T-helper 9 cell (primary cell): ENCODE data around the gene LRRN3.

Experiments used
- DNase-seq: peaks from one replicate; pipeline ENCODE4 v3.0.0-alpha.2; 2020

Gene LRRN3

DNA sequence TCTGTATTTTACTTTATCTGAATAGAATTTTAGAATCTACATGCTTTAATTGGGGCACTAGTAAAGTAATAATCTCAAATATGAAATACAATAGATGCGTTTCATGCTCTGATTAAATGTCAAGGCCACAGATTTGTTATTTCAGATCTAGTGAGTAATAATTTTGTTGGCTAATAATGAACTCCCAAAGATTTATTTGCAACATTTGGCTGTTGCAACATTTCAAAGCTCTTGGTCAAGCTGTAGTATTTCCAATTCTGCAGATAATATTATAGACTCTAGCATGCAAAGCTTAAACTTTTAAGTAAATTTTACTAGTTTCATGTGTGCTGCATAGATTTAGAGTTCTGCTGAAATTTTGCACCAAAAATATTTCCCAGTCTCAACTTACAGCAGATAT is 16.7 kb downstream of the LRRN3 start:
- no peak for DNase-seq

DNA sequence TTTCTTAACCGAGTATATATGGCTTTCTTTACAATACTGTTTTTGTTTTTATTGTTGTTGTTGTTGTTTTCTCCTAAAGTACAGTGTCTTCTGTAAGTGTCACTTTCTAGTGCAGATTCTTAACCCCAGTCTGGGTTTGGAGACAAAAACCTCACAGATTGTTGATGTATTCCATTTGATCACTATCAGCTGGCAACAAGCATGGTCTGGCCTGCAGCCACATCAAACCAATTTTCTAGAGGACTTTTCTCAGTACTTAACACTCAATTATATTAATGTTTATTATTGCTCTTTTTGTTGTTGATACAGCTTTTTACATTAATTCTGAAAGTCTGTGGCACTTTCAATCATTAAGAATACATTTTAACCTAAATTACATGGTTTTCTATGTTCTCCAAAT is 17.1 kb downstream of the LRRN3 start:
- DNase-seq = no peak

GRCh38 chr7:111108496-111108895 is 17.6 kb downstream of the LRRN3 start:
- no peak for DNase-seq

DNA sequence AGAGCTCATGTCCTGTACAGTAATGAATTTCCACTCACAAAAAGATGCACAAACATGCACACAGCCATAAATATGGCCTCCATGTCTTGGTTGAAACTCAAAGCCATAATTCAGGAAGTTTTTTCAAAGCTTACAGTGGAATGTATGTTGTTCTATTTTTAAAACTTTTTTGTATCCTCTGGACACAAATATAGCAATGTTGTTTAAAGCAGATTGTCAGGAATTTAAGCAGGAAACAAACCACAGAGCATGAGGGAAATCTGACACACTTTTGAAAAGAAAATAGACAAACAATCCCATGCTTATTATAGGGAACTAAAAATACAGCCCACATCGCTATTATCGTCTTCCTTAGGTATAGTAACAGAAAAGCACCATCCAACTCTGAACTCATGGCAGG is 21.5 kb downstream of the LRRN3 start:
- no peak for DNase-seq

GRCh38 chr7:111113263-111114017 is 22.5 kb downstream of the LRRN3 start:
- DNase-seq = no peak

GRCh38 chr7:111115966-111116365 is 25.0 kb downstream of the LRRN3 start:
- no peak for DNase-seq

DNA sequence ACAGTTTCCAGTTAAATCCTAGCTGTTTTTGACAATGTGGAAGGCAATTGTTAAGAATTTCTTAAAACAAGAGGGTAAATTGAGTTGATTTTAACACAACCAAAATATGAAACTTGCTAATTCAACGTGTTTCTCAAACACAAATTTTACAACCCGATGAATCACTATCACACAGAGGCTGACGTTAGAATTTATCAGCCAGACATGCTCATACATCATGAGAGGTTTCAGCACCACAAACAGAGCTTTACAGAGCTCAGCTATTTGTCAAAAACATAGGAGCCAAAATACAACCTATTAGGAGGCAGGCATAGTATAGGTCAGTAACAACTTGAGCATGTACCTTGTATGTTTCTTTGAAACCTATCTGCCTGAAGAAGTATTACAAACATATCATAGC is 36.1 kb downstream of the LRRN3 start:
- no peak for DNase-seq

DNA sequence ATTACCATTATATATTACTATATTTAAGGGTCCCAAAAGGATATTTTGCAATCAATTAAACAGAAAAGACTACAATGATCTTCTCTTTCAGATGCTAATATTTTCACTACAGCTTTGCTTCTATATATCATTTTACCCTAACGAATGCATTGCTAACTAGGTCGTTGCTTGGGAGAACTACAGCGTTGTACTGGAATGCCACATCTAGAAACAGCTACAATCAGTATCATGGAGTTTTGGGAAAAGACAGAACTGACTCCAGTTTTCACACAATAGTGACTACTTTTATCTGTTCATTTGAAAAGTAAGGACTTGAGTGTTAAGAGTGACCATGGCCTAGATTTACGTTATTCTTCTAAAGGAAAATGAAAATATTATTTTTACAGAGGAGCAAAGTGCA is 38.5 kb downstream of the LRRN3 start:
- DNase-seq = no peak

DNA sequence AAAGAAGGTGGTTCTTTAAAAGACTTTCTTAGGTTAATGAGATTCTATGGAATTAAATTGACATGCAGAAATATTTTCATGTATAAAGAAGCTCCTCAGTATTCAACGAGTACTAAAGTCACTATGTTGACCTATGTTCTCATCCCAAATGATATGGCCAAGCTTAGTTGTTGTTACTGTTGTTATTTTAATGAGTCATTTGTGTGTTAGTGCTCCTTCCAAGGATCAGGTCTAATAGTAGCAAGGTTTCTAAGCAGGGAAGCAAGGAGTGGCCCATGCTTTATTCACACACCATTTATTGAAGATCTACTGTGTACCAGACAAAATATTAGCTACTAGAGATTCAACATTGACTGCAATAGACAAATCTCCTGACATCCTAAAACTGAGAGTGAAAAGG is 41.9 kb downstream of the LRRN3 start:
- DNase-seq = no peak

DNA sequence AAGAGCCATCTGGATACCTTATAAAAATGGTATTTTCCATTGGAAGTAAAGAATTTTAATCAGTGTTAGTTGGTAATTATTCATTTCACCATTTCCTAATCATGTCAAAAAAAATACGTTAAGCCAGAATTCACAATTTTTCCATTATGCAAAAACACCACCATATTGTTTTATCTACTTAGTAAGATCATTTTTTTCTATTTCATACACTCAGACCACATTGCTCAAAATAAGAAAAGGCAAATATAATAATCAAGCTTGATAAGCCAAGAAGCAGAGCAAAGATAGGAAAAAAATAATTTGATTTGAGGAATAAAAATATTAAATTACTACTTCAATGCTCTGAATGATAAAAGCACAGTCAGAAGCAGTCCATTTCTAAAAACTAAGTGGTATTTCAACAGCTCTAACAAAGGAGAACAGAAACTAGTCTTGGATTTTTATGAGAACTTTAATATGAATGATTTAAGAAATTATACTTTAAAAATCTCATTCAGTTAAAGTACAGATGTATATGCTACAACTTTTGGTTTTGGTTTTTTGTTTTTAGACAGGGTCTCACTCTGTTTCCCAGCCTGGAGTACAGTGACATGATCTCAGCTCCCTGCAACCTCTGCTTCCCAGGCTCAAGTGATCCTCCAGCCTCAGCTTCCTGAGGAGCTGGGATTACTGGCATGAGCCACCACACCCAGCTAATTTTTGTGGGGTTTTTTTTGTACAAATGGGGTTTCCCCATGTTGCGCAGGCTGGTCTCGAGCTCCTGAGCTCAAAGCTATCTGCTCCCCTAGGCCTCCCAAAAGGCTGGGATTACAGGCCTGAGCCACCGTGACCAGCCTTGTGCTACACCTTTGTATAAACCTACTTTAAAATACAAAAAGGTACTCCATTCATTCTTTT is 46.6 kb downstream of the LRRN3 start:
- DNase-seq = peak; percentile 0

GRCh38 chr7:111138193-111138569 is 47.3 kb downstream of the LRRN3 start:
- peak; percentile 15 for DNase-seq

DNA sequence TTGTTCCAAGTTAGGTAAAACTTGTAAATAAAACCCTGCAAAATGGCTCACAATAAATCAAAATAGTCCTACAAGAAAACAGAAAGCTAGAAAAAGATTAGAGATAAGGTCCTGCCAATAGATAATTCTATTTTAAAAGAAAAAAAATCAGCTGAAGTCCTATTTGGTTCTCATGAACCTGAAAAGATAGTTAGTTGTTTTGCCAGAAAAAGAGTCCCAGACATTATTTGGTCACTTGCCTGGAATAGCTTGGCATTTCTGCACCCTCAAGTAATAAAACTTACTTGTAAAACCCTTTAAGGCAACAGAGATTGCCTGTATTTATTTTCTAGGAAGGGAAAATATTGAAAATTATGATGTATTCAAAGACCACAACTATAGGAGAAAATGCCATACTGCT is 47.7 kb downstream of the LRRN3 start:
- DNase-seq = no peak

- no peak for DNase-seq
Measured at GRCh38 chr7:111140091-111140865, 49.4 kb downstream of the LRRN3 start.

GRCh38 chr7:111145472-111145871 is 54.5 kb downstream of the LRRN3 start:
- DNase-seq = no peak

DNA sequence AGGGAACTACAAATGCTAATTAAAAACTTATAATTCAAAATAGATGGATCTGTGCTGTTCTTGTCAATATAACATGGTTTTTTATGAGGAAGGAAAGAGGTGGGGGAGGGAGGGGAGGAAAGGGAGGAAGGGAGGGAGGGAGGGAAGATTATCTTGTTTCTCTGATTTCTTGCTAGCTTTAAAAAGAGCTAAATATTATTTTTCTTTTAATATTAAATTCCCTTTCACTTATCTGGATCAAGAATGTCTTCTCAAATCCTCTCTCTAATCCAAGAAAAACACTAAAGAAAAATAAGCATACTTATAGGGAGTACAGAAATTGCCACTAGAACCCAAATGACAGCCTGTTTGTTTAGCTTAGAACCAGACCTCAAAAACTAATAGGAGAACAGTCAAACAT is 55.2 kb downstream of the LRRN3 start:
- DNase-seq = no peak

DNA sequence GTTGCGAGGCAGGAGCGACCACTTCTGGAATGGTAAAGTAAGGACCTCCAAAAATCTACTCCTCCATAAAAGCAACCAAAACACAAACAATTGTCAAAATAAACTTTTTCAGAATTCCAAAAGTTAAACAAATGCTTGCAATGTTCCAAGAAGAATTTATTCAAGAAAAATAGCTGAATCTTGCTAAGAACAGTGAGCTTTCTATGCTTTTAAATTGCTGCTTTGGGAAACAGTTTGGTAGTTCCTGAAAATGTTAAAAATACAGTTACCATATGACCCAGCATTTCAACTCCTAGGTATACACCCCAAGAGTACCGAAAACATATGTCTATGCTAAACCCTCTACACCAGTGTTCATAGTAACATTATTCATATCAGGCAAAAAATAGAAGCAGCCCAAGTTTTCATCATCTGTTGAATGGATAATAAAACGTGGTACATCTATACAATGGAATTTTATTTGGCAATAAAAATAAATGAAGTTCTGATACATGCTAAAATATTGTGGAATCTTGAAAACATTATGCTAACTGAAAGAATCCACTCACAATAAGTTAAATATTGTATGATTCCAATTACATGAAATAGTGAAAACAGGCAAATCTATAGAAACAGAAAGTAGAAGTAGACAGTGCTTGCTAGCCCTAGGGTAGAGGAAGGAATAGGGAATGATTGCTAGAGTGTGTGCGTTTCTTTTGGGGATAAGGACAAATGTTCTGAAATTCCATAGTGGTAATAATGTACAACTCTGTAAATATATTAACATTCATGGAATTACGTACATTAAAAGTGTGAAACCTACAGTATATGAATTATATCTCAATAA is 57.0 kb downstream of the LRRN3 start:
- DNase-seq = no peak

DNA sequence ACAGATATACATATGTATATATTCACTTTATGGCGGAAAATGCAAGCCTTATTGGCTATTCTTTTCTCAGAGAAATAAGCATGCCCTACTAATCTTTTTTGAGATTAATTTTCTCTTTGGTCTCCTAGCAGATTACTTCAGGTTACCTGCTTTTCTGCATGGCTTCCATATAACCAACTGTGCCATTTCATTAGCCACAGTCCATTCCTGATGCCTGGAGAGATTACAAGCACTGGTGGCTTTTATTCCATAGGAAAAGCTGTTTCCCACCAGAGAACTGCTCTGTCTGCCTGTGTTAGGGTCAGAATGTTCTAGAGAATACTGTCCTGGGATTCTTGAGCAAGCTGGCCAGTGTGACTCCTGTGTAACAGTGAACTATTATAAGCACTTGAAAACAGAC is 59.8 kb downstream of the LRRN3 start:
- no peak for DNase-seq

GRCh38 chr7:111159426-111159825 is 68.5 kb downstream of the LRRN3 start:
- no peak for DNase-seq

- no peak for DNase-seq
Measured at GRCh38 chr7:111160297-111160696, 69.4 kb downstream of the LRRN3 start.

DNA sequence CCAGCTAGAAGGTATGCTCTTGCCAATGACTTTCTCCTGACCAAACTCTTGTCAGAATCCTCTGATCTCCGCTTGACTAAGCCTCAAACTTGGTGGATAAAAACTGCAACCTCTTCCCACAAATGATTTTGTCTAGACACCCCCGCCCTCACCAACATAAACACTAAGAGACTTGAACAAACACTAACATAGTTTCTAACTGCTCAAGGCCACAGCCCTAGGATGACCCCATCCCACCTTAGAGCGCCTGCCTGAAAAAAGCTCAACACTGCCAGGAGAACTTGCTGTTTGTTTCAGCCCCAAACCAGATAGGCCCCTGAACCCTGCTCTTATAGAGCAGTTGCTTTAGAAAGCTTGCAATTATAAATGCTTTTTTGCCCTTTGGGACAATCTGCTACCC is 71.8 kb downstream of the LRRN3 start:
- DNase-seq = no peak

- no peak for DNase-seq
Measured at GRCh38 chr7:111164442-111164841, 73.5 kb downstream of the LRRN3 start.

DNA sequence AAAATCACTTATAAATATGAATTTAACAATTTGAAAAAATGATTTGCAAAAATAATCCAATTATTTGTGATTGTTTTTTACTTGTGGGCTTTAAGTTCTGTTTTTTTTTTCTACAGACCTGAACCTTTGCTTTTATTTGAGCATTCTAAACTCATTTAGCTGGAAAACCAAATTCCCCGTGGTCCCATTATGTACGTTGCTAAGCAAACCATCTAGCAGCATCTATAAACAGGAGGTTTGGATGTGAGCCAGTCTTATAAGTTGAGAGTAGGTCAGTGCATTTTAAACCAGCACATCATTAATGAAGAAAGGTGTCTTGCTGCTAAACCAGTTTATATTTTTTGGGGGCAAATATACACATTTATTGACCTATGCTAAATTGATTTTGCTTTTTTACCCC is 77.3 kb downstream of the LRRN3 start:
- DNase-seq = no peak
